ENCODE measurements around the gene CDRT4. TPM values are rescaled to one million over a fixed set of nuclear protein-coding genes. Genes with fewer than 3 reads are reported as not detected.
"Not testable (repeated sequence)": the region's sequence is repeated elsewhere in the genome, so short reads cannot be mapped to it uniquely, and the experiment has no call there.

CDRT4 gene
- total RNA-seq (2014; rRNA removed; shearing (Covaris generic)): 0.20 TPM in 1 of 2 replicates, not detected in the other

DNA sequence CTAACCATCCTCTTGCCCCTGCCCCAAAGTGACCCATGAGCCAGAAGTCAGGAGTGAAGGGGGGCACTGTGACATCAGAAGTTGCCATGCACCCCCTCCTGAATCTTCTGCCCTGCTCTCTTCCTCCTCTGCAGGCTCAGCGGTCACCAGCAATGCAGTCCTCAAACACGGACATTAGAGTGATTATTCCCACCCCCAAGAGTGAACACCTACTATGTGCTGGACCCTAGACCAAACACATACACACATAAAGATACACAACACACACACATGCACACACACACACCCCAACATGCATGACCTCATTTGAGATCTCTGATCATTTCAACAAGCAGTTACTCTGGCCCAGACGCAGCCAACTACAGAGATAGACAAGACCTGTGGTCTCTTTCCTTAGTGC is at the start of gene CDRT4:
CDRT4 (minus strand) TSS at position 30 of the 400 bp plus-strand sequence. CDS start 27,383 bp downstream, outside the sequence.
- no peak for DNase-seq (ENCODE audit: low spot score)

GRCh38 chr17:15516150-15516549 is 48.7 kb upstream of the CDRT4 start:
- DNase-seq (ENCODE audit: low spot score): no peak

GRCh38 chr17:15514469-15514868 is 47.0 kb upstream of the CDRT4 start:
- no peak for DNase-seq (ENCODE audit: low spot score)

DNA sequence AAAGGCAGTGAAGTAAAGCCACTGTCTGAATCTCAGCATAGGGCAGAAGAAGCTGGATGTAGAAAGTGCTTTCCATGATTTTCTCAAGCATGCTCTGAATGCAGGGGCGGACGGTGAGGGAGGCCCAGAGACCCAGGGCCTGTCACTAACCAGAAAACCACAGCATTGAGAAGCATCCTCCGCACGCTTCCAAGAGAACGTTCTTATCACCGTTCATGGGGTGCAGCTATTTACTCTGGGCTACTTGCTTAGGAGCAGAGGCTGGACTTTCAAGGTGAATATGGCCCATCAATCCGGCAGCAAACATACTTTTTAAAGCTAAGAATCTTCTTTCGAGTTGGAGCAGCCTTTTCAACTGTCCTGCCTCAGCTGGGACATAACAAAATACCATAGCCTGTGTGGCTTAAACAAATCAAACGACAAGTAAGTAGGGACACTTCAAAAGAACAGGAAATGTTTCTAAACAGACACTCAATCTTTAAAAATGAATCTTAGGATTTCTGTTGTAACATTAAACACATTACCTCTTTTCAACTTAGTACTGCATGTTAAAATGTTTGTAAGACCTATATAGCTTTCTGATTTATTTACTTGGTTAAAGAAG is 46.5 kb upstream of the CDRT4 start:
- DNase-seq (ENCODE audit: low spot score): no peak

GRCh38 chr17:15513058-15513791 is 45.8 kb upstream of the CDRT4 start:
- no peak for DNase-seq (ENCODE audit: low spot score)

DNA sequence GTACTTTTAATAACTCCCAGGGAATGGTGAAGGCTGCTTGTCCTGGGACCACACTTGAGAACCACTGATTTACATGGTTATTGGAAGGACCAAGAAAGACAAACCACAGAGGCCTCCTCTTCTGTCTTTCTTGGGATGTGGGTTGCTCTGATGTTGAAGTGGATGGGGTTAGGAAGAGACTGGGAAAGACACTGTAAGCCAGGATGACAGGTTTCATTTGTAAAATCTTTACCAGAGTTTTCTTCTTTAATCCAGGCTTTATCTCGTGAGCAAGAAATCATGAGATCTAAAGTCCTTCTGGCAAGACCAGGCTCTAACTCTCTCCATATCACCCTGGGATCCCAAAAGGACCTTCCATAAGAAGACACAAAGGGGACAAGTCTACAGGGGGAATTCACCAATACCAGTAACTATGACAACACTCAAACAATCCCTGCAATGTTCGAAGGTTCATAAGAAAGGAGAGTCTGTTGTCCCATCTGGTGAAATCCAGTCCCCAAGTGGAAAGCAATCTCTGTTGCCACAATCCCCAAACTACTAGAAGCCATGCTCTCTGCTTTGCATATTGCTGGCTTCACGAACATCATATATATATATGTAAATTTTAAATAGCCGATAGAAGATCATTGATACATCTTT is 44.8 kb upstream of the CDRT4 start:
- DNase-seq (ENCODE audit: low spot score): no peak

DNA sequence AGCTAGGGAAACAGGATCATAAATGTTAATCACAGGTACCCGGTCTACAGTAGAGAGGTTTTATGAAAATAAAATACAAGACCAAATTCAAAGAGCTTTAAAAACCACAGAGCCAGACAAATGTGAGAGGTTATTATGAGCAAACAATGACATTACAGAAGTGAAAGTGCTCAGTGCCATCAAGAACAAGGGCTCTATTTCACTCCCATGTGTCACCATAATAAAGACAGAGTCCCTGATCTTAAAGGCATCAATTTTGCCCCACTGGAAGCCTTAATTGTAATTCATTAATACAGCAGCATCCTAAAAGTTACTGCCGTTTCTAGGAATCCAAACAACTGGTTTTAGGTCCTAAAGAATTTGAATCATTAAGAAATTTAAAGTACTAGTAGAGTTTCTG is 43.7 kb upstream of the CDRT4 start:
- DNase-seq (ENCODE audit: low spot score): no peak

DNA sequence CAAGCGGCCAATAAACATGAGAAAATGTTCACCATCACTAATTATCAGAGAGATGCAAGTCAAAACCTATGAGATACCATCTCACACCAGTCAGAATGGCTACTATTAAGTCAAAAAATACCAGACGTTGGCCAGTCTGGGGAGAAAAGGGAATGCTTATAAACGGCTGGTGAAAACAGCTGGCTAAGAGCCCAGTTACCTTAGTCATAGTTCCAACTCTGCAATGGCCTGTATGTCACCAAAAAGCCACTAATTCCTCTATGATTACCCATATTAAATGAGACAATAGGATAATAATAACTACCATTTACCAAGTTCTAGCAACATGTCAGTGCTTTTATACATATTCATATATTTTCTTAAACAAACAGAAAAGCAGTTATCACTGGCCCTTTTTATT is 42.9 kb upstream of the CDRT4 start:
- DNase-seq (ENCODE audit: low spot score): peak; percentile 1

DNA sequence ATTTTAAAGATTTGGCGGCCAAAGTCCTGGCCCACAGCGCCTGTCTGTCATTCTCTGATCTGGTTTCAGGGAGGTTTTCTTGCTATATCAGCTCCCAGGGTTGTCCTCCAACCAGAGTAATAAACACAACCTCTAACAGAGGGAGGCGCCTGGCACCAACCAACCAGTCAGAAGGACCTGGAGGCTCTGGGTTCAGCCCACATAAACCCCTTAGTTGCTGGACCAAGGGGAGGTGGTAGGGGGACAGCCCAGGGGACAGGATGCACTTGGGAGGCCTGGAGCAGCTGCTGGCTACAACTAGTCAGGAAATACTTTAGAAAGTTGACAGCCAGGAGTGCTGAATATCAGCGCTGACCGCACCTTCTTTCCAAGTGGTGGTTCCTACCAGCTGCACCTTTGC is 41.7 kb upstream of the CDRT4 start:
- no peak for DNase-seq (ENCODE audit: low spot score)

GRCh38 chr17:15508466-15508865 is 41.0 kb upstream of the CDRT4 start:
- no peak for DNase-seq (ENCODE audit: low spot score)

DNA sequence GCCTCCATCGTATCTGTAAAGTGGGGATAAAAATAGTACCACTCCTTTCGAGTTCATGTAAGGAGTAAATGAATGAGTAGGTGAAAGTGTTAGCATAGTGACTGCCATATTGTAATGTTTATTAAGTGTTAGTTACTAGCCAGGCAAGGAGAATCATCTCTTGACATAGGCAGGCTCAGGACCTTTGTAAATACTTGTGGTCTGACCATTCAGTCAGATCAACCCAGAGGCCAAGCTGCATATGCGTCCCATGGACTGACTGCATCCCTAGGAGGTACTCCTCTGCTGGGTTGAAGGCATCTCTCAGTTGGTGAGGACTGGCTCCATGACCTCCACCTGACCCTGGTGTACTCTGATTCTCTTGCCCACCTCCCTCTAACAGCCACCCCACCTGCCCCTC is 40.5 kb upstream of the CDRT4 start:
- DNase-seq (ENCODE audit: low spot score): no peak

DNA sequence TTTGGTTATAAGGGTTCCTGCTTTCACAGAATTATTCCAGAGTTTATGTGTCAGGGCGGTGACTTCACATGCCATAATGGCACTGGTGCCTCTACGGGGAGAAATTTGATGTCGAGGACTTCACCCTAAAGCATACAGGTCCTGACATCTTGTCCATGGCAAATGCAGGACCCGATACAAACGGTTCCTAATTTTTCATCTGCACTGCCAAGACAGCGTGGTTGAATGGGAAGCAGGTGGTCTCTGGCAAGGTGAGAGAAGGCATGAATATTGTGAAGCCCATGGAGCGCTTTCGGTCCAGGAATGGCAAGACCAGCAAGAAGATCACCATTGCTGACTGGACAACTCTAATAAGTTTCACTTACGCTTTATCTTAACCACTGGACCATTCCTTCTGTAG is 39.6 kb upstream of the CDRT4 start:
- DNase-seq (ENCODE audit: low spot score): no peak

DNA sequence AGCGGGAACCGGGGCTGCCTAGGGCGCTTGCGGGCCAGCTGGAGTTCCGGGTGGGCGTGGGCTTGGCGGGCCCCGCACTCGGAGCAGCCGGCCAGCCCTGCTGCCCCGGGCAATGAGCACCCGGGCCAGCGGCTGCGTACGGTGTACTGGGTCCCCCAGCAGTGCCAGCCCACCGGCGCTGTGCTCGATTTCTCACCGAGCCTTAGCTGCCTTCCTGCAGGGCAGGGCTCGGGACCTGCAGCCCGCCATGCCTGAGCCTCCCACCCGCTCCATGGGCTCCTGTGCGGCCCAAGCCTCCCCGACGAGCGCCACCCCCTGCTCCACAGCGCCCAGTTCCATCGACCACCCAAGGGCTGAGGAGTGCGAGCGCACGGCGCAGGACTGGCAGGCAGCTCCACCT is 38.3 kb upstream of the CDRT4 start:
- not testable (repeated sequence) for DNase-seq (ENCODE audit: low spot score)

GRCh38 chr17:15503731-15504130 is 36.3 kb upstream of the CDRT4 start:
- DNase-seq (ENCODE audit: low spot score): no peak

- DNase-seq (ENCODE audit: low spot score): peak; percentile 58
Measured at GRCh38 chr17:15502369-15503112, 35.1 kb upstream of the CDRT4 start.

GRCh38 chr17:15501793-15502192 is 34.4 kb upstream of the CDRT4 start:
- no peak for DNase-seq (ENCODE audit: low spot score)

DNA sequence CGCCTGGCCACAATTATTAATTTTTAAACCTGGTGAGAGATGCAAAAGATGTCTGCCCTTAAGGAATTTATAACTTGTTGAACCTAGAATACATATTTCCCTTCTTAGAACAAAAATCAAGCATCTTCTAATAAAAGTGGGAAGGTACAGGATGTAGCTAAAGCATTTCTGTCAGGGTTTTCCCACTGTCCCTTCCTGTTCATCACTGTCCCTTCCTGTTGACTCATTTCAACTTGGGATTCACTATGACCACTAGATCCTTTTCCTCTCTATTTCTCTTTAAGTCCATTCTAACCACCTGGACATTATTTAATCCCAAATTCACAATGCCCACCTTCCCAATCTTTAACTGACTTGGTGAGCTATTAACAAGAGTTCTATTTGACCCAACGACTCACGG is 33.9 kb upstream of the CDRT4 start:
- no peak for DNase-seq (ENCODE audit: low spot score)

- no peak for DNase-seq (ENCODE audit: low spot score)
Measured at GRCh38 chr17:15498107-15498506, 30.7 kb upstream of the CDRT4 start.

GRCh38 chr17:15496735-15497670 is 29.6 kb upstream of the CDRT4 start:
- no peak for DNase-seq (ENCODE audit: low spot score)

- no peak for DNase-seq (ENCODE audit: low spot score)
Measured at GRCh38 chr17:15494821-15495220, 27.4 kb upstream of the CDRT4 start.

DNA sequence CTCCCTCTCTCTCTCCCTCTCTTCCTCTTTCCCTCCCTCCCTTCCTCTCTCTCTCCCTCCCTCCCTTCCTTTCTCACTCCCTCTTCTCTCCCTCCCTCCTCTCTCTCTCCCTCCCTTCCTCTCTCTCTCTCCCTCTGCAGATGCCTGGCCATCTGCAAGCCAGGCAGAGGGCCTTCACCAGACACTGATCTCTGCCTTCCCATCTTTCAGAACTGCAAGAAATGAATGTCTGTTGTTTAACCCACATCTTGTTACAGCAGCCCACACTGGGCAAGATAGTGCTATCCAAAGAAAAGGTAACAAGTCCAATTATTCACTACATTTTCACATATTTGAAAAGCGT is 26.2 kb upstream of the CDRT4 start:
- no peak for DNase-seq (ENCODE audit: low spot score)
